NCI-H2107 treated with DMSO at 0.1 percent for 48 hours (cell line): ENCODE results near the gene LRRN2.
"Not testable (repeated sequence)": the region's sequence is repeated elsewhere in the genome, so short reads cannot be mapped to it uniquely, and the experiment has no call there.

Source experiments
- DNase-seq: peaks from one replicate; lab custom pipeline; 2025; ENCODE audit not compliant: unreplicated experiment; lab: John Stamatoyannopoulos, UW

LRRN2 gene

GRCh38 chr1:204578867-204579664 is 106.5 kb downstream of the LRRN2 start:
- DNase-seq: peak; percentile 82

- no peak for DNase-seq
Measured at GRCh38 chr1:204577794-204578478, 107.6 kb downstream of the LRRN2 start.

GRCh38 chr1:204576422-204576821 is 109.1 kb downstream of the LRRN2 start:
- no peak for DNase-seq

- no peak for DNase-seq
Measured at GRCh38 chr1:204575221-204576190, 110.0 kb downstream of the LRRN2 start.

GRCh38 chr1:204574865-204575163 is 110.7 kb downstream of the LRRN2 start:
- no peak for DNase-seq

GRCh38 chr1:204574016-204574864 is 111.3 kb downstream of the LRRN2 start:
- DNase-seq: no peak

GRCh38 chr1:204572923-204573922 is 112.3 kb downstream of the LRRN2 start:
- no peak for DNase-seq

- DNase-seq: no peak
Measured at GRCh38 chr1:204571631-204572030, 113.9 kb downstream of the LRRN2 start.

GRCh38 chr1:204571128-204571527 is 114.4 kb downstream of the LRRN2 start:
- no peak for DNase-seq

DNA sequence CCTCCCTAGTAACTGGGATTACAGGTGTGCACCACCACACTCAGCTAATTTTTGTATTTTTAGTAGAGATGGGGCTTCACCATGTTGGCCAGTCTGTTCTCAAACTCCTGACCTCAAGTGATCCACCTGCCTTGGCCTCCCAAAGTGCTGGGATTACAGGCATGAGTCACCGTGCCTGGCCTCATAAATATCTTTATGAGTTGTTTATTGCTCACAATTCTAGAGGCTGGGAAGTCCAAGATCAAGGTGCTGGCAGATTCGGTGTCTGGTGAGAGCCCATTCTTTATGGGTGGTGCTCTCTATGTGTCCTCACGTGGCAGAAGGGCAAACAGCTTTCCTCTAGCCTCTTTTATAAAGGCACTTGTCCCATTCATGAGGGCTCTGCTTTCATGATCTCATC is 115.5 kb downstream of the LRRN2 start:
- not testable (repeated sequence) for DNase-seq

GRCh38 chr1:204569478-204569877 is 116.1 kb downstream of the LRRN2 start:
- DNase-seq: no peak

DNA sequence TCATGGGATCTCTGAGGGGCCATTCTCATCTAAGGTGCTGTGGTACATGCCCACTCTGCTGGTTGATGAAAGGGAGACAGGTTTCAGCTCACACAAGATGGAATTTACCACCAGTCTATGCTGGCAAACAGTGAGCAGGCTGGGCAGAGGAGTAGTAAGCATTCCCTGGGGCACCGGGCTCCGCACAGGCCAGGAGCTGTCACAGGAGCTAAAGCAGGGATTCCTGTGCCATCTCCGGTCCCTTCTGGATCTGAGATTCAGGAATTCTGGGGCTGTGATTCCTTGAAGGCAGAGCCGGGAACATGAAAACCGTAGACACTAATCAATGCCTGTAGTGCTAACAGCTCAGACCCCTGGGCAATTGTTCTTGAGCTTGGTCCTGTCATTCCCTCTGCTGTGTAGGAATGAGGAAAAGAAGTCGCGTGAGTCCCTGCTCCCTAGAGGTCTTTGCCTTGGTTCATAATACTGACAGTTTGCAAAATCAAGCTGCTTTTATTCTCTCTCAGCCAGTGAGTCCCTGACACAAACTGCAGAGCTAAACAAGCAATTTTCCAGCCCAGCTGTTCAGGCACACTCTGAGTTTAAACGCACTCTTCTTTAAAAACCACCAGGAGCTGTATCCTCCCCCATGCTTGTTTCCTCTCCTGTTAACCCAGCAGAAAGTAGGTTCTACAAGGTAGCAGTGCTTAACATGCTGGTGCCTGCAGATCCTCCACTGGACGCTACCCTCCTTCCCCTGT is 116.8 kb downstream of the LRRN2 start:
- DNase-seq: no peak
